ENCODE results near the gene ST7. TPM values are rescaled to one million over a fixed set of nuclear protein-coding genes. Genes with fewer than 3 reads are reported as not detected.

ST7 gene
- total and polyA plus RNA-seq, 2 of the 13 experiments (the other 11 are each of a cell fraction or from before 2014, with no cell fraction given) = 17.3 to 23.5 TPM

DNA sequence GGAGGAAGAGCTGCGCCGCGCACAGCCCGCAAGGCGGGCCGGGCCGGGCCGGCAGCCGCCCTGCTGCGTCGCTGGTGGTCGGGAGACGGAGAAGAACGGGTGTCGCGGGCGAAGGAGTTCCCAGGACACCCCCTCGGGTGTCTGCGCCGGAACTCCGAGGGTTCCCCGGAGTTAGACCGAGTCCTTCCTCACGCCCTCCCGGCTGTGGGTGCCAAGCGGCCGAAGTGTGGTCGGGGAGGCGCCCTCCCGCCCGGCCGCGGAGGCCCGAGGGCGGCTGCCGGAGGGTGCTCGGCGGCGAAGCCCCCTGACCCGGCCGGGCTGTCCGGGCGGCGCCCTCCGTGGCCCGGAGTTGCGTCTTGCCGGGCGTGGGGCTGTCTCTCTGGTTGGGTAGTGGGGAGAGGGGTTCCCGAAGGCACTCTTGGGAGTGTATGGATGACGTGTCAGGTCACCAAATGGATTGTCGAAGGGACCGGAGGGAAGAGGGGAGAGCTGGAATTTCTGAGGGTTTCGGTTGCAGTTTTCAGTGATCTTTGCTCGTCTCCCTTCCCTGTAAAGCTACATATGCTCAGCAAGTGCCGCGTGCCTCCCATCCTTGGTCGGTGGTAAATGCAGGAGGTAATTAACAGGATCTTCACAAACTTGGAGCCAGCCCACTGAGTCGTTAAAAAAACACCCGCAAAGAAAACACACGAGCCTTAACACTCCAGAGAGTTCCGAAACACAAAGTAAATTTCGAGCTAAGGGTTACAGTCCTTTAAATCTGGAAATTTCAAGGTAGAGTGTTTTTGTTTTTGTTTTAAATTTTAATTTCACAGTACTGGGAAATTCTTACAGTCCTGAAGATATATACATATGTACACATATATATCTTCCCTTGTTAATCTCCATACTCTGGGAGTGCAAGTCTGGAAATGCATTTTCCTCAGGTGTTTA lies 871 bp downstream of the ST7 start (continued):
- TF ChIP-seq NKX3-1 (CRISPR knock-in tag; IDR thresholded peaks at IDR 0.05) (no peak), KAT8 (CRISPR knock-in tag; IDR thresholded peaks at IDR 0.05) (0 out of 2 replicates have a peak, but pooled peaks have one; percentile 26), ZNF124 (CRISPR knock-in tag; IDR thresholded peaks at IDR 0.05) (0 out of 2 replicates have a peak, but pooled peaks have one; percentile 36), ZFP36L2 (CRISPR knock-in tag; IDR thresholded peaks at IDR 0.05) (no peak), EP300 (IDR thresholded peaks at IDR 0.05; ENCODE audit: low read depth in 2 of 2, low read length in 2 of 2) (0 out of 4 replicates have a peak, but pooled peaks of 1 of the 2 experiments have one; percentile 14), EP300 (CRISPR knock-in tag; IDR thresholded peaks at IDR 0.05; ENCODE audit: borderline replicate concordance) (no peak), ZNF431 (CRISPR knock-in tag; IDR thresholded peaks at IDR 0.05; ENCODE audit: borderline replicate concordance, low read depth) (no peak), ARHGAP35 (CRISPR knock-in tag; IDR thresholded peaks at IDR 0.05; ENCODE audit: borderline replicate concordance) (no peak), ZNF160 (CRISPR knock-in tag; IDR thresholded peaks at IDR 0.05) (0 out of 2 replicates have a peak, but pooled peaks have one; percentile 17), TAF15 (IDR thresholded peaks at IDR 0.05; ENCODE audit: low read depth, low read length, poor library complexity, severe bottlenecking) (no peak), PHF21A (CRISPR knock-in tag; IDR thresholded peaks at IDR 0.05) (no peak), ZNF644 (CRISPR knock-in tag; IDR thresholded peaks at IDR 0.05; ENCODE audit: low read depth) (no peak), ZNF251 (CRISPR knock-in tag; IDR thresholded peaks at IDR 0.05) (no peak), ZNF180 (CRISPR knock-in tag; IDR thresholded peaks at IDR 0.05; ENCODE audit: borderline replicate concordance, low read depth) (no peak), CEBPG (CRISPR knock-in tag; IDR thresholded peaks at IDR 0.05) (no peak), JUNB (CRISPR knock-in tag; IDR thresholded peaks at IDR 0.05; ENCODE audit: borderline replicate concordance) (no peak), ZNF773 (CRISPR knock-in tag; IDR thresholded peaks at IDR 0.05; ENCODE audit: borderline replicate concordance) (no peak), ZNF337 (CRISPR knock-in tag; IDR thresholded peaks at IDR 0.05; ENCODE audit: borderline replicate concordance, low read depth) (no peak), CBFB (CRISPR knock-in tag; IDR thresholded peaks at IDR 0.05) (no peak), ZSCAN31 (CRISPR knock-in tag; IDR thresholded peaks at IDR 0.05; ENCODE audit: low read depth) (no peak), ZNF746 (CRISPR knock-in tag; IDR thresholded peaks at IDR 0.05) (no peak)
- TF ChIP-seq, protein P1, sequence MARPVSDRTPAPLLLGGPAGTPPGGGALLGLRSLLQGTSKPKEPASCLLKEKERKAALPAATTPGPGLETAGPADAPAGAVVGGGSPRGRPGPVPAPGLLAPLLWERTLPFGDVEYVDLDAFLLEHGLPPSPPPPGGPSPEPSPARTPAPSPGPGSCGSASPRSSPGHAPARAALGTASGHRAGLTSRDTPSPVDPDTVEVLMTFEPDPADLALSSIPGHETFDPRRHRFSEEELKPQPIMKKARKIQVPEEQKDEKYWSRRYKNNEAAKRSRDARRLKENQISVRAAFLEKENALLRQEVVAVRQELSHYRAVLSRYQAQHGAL (CRISPR knock-in tag; IDR thresholded peaks at IDR 0.05; ENCODE audit: not compliant biosample characterization) = no peak
- TF ChIP-seq, protein P2, sequence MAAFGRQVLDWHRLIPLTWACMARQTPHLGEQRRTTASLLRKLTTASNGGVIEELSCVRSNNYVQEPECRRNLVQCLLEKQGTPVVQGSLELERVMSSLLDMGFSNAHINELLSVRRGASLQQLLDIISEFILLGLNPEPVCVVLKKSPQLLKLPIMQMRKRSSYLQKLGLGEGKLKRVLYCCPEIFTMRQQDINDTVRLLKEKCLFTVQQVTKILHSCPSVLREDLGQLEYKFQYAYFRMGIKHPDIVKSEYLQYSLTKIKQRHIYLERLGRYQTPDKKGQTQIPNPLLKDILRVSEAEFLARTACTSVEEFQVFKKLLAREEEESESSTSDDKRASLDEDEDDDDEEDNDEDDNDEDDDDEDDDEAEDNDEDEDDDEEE (CRISPR knock-in tag; IDR thresholded peaks at IDR 0.05) = no peak
- TF ChIP-seq, protein P3, sequence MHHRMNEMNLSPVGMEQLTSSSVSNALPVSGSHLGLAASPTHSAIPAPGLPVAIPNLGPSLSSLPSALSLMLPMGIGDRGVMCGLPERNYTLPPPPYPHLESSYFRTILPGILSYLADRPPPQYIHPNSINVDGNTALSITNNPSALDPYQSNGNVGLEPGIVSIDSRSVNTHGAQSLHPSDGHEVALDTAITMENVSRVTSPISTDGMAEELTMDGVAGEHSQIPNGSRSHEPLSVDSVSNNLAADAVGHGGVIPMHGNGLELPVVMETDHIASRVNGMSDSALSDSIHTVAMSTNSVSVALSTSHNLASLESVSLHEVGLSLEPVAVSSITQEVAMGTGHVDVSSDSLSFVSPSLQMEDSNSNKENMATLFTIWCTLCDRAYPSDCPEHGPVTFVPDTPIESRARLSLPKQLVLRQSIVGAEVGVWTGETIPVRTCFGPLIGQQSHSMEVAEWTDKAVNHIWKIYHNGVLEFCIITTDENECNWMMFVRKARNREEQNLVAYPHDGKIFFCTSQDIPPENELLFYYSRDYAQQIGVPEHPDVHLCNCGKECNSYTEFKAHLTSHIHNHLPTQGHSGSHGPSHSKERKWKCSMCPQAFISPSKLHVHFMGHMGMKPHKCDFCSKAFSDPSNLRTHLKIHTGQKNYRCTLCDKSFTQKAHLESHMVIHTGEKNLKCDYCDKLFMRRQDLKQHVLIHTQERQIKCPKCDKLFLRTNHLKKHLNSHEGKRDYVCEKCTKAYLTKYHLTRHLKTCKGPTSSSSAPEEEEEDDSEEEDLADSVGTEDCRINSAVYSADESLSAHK (CRISPR knock-in tag; IDR thresholded peaks at IDR 0.05; ENCODE audit: borderline replicate concordance) = no peak
- TF ChIP-seq, protein P4, sequence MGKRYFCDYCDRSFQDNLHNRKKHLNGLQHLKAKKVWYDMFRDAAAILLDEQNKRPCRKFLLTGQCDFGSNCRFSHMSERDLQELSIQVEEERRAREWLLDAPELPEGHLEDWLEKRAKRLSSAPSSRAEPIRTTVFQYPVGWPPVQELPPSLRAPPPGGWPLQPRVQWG (CRISPR knock-in tag; IDR thresholded peaks at IDR 0.05; ENCODE audit: borderline replicate concordance, low read depth) = no peak
